PC-3 (cell line): Measurements from ENCODE around the gene ADAMTS5. TPM values are rescaled to one million over a fixed set of nuclear protein-coding genes. Genes with fewer than 3 reads are reported as not detected.

Experiments used
- ATAC-seq: fragments of 200-7000 bp; cut with Tn5 transposase; 2 replicates; pipeline ENCODE4 v1.9.1; 2020; ENCODE audit warnings: mild to moderate bottlenecking, moderate library complexity
- BruUV-seq: library from RNA; stranded (reverse); fragments of 400-500 nt; replicated peaks from 2 replicates; lab custom pipeline; 2021; lab: Mats Ljungman, UMichigan
- CTCF ChIA-PET: fragments of 300-600 bp; sonication (Branson Sonifier 250); formaldehyde crosslinking; loops from one replicate; lab custom pipeline; 2022; ENCODE audit warnings: antibody characterized with exemption; lab: Charles Lee
- POLR2A ChIA-PET: fragments of 300-600 bp; sonication (Branson Sonifier 250); formaldehyde crosslinking; loops from one replicate; lab custom pipeline; 2022; ENCODE audit warnings: antibody characterized with exemption; ENCODE audit not compliant: unreplicated experiment; lab: Charles Lee
- DNase-seq: peaks from one replicate; pipeline ENCODE4 v3.0.0-alpha.2; 2015
- H2AFZ ChIP-seq: fragments of 300-600 bp; sonication (generic); 2 replicates; pipeline ENCODE4 v1.6.0; 2016; ENCODE audit warnings: antibody characterized with exemption, low read length
- H3F3A ChIP-seq: fragments of 300-600 bp; sonication (generic); one replicate; pipeline ENCODE4 v1.6.0; 2017; ENCODE audit warnings: antibody characterized with exemption, low read length, control low read depth, mild to moderate bottlenecking; ENCODE audit not compliant: unreplicated experiment
- H3K27ac ChIP-seq: fragments of 300-600 bp; sonication (generic); 2 replicates; pipeline ENCODE4 v1.5.1; 2016; ENCODE audit warnings: mild to moderate bottlenecking, low read length
- H3K27me3 ChIP-seq: fragments of 300-600 bp; sonication (generic); 2 replicates; pipeline ENCODE4 v1.6.1; 2016; ENCODE audit warnings: low read length, mixed read lengths
- H3K36me3 ChIP-seq: fragments of 300-600 bp; sonication (generic); 2 replicates; pipeline ENCODE4 v1.6.1; 2016; ENCODE audit warnings: low read depth, mixed run types, low read length, mixed read lengths
- H3K4me1 ChIP-seq: fragments of 300-600 bp; sonication (generic); 2 replicates; pipeline ENCODE4 v1.5.1; 2016; ENCODE audit warnings: low read length; ENCODE audit not compliant: insufficient read depth
- H3K4me2 ChIP-seq: fragments of 300-600 bp; sonication (generic); 2 replicates; pipeline ENCODE4 v1.6.0; 2016; ENCODE audit warnings: low read length
- H3K4me3 ChIP-seq: fragments of 300-600 bp; sonication (generic); 2 replicates; pipeline ENCODE4 v1.5.1; 2016; ENCODE audit warnings: mild to moderate bottlenecking, low read length, mixed read lengths
- H3K79me2 ChIP-seq: fragments of 300-600 bp; sonication (generic); 2 replicates; pipeline ENCODE4 v1.6.1; 2017; ENCODE audit warnings: low read length, mixed read lengths
- H3K9ac ChIP-seq: fragments of 300-600 bp; sonication (generic); 2 replicates; pipeline ENCODE4 v1.6.0; 2016; ENCODE audit warnings: mild to moderate bottlenecking, low read length
- H3K9me2 ChIP-seq: fragments of 300-600 bp; sonication (generic); replicated peaks from 2 replicates; pipeline ENCODE4 v1.6.1; 2016; ENCODE audit warnings: mixed run types, low read length, mixed read lengths
- H3K9me3 ChIP-seq: fragments of 300-600 bp; sonication (generic); 2 replicates; pipeline ENCODE4 v1.6.1; 2016; ENCODE audit warnings: low read length, mixed read lengths
- H4K20me1 ChIP-seq: fragments of 300-600 bp; sonication (generic); 2 replicates; pipeline ENCODE4 v1.6.1; 2016; ENCODE audit warnings: low read length, mixed read lengths
- EZH2 ChIP-seq: fragments of 300-600 bp; sonication (generic); IDR thresholded peaks from one replicate; pipeline ENCODE4 v1.6.1; 2017; ENCODE audit warnings: antibody characterized with exemption, mild to moderate bottlenecking, low read length; ENCODE audit not compliant: unreplicated experiment
- EZH2phosphoT487 ChIP-seq: fragments of 300-600 bp; sonication (generic); IDR thresholded peaks from 2 replicates; pipeline ENCODE4 v1.6.1; 2018; ENCODE audit warnings: mild to moderate bottlenecking, antibody characterized with exemption, low read length, borderline replicate concordance
- intact Hi-C: fragments of 100-400 bp; cut with micrococcal nuclease; formaldehyde crosslinking; loops from 2 replicates; pipeline ENCODE4 v1.9.0; 2023
- total RNA-seq: library from RNA; depleted of rRNA; stranded (reverse); fragments of >200 nt; gene quantifications from 2 replicates; pipeline ENCODE4 v1.2.3, GENCODE V29; 2014
- TF ChIP-seq, protein P1 (sequence below): fragments of 300-600 bp; sonication (generic); conservative IDR thresholded peaks from 2 replicates; pipeline ENCODE4 v1.5.1; 2017; ENCODE audit warnings: antibody characterized with exemption, low read depth, mild to moderate bottlenecking, low read length

ADAMTS5 gene
- total RNA-seq, 1 experiment from 2014 or later, result not detected

DNA sequence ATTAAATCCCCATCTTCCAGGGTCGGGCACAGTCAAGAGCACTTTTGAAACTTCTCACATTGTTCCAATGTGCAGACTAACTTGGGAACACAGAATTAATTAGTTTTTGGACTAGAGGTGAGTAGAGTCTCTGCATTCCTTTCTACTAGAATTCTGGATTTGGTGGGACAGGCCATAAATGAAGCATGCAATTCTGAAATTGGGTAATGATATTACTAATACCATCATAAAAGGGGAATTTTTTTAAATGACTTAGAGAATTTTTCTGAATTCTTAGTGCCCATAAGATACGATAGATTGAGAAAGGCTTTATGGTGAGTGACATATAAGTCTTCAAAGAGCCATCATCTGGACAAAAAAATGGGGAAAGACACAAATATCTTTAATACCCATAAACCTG, 41.8 kb downstream of the ADAMTS5 start:
- BruUV-seq, result no TSS peak
- ATAC-seq (no peak), DNase-seq (no peak)
- no peaks in the 10 kb centered on the region for H3K4me1 ChIP-seq
- H3K4me2 ChIP-seq, result no peak overlapping the region
- intact Hi-C loops, result no loop called here
- no peaks in the 10 kb centered on the region for H4K20me1 ChIP-seq
- no peaks in the 10 kb centered on the region for H3K9me3 ChIP-seq
- H2AFZ ChIP-seq, result no peak overlapping the region
- no peaks in the 10 kb centered on the region for H3K79me2 ChIP-seq
- no peaks in the 10 kb centered on the region for H3F3A ChIP-seq
- no peak overlapping the region for H3K4me3 ChIP-seq
- no peaks in the 10 kb centered on the region for H3K36me3 ChIP-seq
- H3K27ac ChIP-seq, result no peak overlapping the region
- POLR2A ChIA-PET, result no interaction called here
- no peaks in the 10 kb centered on the region for H3K9me2 ChIP-seq
- H3K9ac ChIP-seq, result no peak overlapping the region
- TF ChIP-seq EZH2 (no peak), EZH2phosphoT487 (no peak)
- TF ChIP-seq, protein P1, sequence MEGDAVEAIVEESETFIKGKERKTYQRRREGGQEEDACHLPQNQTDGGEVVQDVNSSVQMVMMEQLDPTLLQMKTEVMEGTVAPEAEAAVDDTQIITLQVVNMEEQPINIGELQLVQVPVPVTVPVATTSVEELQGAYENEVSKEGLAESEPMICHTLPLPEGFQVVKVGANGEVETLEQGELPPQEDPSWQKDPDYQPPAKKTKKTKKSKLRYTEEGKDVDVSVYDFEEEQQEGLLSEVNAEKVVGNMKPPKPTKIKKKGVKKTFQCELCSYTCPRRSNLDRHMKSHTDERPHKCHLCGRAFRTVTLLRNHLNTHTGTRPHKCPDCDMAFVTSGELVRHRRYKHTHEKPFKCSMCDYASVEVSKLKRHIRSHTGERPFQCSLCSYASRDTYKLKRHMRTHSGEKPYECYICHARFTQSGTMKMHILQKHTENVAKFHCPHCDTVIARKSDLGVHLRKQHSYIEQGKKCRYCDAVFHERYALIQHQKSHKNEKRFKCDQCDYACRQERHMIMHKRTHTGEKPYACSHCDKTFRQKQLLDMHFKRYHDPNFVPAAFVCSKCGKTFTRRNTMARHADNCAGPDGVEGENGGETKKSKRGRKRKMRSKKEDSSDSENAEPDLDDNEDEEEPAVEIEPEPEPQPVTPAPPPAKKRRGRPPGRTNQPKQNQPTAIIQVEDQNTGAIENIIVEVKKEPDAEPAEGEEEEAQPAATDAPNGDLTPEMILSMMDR, result no peak
- no peaks in the 10 kb centered on the region for H3K27me3 ChIP-seq
- CTCF ChIA-PET, result no interaction called here

DNA sequence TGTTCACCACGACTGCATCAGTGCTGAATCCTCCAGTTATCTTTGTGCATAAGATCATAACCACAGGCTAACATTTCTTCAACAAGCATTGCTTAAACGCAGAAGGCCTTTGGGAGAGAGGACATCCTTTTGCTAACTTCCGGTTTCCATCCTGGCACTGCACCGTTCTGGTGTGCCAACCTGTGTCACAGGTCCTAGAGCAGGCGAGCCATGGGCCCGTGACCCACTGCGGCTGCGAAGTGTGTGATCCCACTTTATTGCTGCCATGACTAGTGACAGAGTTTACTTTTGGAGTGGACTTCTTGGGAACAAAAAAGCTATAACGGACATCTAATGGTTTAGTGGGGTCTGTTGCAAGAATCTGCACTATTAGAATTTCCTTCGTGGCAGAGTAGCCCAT, 42.9 kb downstream of the ADAMTS5 start:
- Histone ChIP-seq H3F3A (no peaks in the 10 kb centered on the region), H3K9me3 (no peaks in the 10 kb centered on the region), H4K20me1 (no peaks in the 10 kb centered on the region), H3K9me2 (no peaks in the 10 kb centered on the region), H3K36me3 (no peaks in the 10 kb centered on the region), H3K4me2 (no peak overlapping the region), H2AFZ (no peak overlapping the region), H3K4me1 (0 out of 2 replicates have a peak, but pooled peaks cover 1% of the 10 kb centered on the region), H3K27me3 (no peaks in the 10 kb centered on the region), H3K27ac (no peak overlapping the region), H3K79me2 (no peaks in the 10 kb centered on the region), H3K9ac (no peak overlapping the region), H3K4me3 (no peak overlapping the region)
- BruUV-seq, result no TSS peak
- DNase-seq, result no peak
- CTCF ChIA-PET, result no interaction called here
- POLR2A ChIA-PET, result no interaction called here
- no peak for ATAC-seq
- intact Hi-C loops, result no loop called here
- TF ChIP-seq EZH2 (no peak), EZH2phosphoT487 (no peak)
- TF ChIP-seq, protein P1, result no peak

DNA sequence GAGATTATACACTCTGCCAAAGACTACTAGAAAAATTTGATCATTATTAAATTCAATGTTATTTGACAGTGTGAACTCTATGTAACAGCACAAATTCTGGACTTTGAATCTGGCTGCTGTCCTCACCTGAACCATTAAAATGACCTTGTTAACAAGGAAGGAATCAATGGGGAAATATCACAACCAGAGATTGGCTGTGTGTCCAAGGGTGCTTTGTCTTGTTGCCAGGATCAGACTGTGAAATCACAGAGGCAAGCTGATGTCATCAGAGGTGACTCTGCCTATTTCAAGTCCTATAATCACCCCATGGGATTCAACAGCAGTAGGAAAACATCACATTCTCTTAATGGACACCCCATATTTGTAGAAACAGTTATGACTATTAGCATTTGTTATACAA, 46.8 kb downstream of the ADAMTS5 start:
- Histone ChIP-seq H3K9ac (no peak overlapping the region), H3K27ac (no peak overlapping the region), H3K27me3 (no peaks in the 10 kb centered on the region), H3K4me3 (no peak overlapping the region), H3K9me2 (no peaks in the 10 kb centered on the region), H3K79me2 (no peaks in the 10 kb centered on the region), H4K20me1 (no peaks in the 10 kb centered on the region), H3K9me3 (no peaks in the 10 kb centered on the region), H3K36me3 (no peaks in the 10 kb centered on the region), H3K4me1 (peaks cover 15% of the 10 kb centered on the region; the same call in 1 of the 2 replicates), H3K4me2 (no peak overlapping the region), H3F3A (no peaks in the 10 kb centered on the region), H2AFZ (no peak overlapping the region)
- CTCF ChIA-PET, result no interaction called here
- intact Hi-C loops, result no loop called here
- TF ChIP-seq EZH2phosphoT487, result no peak
- TF ChIP-seq, protein P1, result no peak
- ATAC-seq (no peak), DNase-seq (no peak)
- POLR2A ChIA-PET, result no interaction called here
- BruUV-seq, result no TSS peak
